ENCODE measurements around the gene LHFPL2.

GRCh38 chr5:78602400-78602799 lies 46.2 kb downstream of the LHFPL2 start:
- TF ChIP-seq RFX5 (IDR thresholded peaks at IDR 0.05; ENCODE audit: low read depth, low read length) (no peak), CTCF (conservative IDR thresholded peaks at IDR 0.05; ENCODE audit: low read depth, low read length) (no peak), POLR2A (IDR thresholded peaks at IDR 0.05; ENCODE audit: low read depth, low read length) (no peak), CHD1 (IDR thresholded peaks at IDR 0.05; ENCODE audit: low read depth, low read length) (no peak), RAD21 (IDR thresholded peaks at IDR 0.05; ENCODE audit: low read length) (no peak), ELK1 (IDR thresholded peaks at IDR 0.05; ENCODE audit: borderline replicate concordance, low read depth, low read length) (no peak), MAFK (IDR thresholded peaks at IDR 0.05; ENCODE audit: low read depth, low read length) (no peak), MAZ (IDR thresholded peaks at IDR 0.05; ENCODE audit: borderline replicate concordance, low read depth, low read length) (no peak), BHLHE40 (IDR thresholded peaks at IDR 0.05; ENCODE audit: low read depth, low read length) (no peak), SMC3 (IDR thresholded peaks at IDR 0.05; ENCODE audit: low read depth, low read length) (no peak), MXI1 (IDR thresholded peaks at IDR 0.05; ENCODE audit: borderline replicate concordance, low read depth, low read length) (no peak), CEBPB (IDR thresholded peaks at IDR 0.05; ENCODE audit: low read depth, low read length) (no peak)

Data from IMR-90 (cell line).